Measurements from ENCODE around the gene PAM16. TPM values are rescaled to one million over a fixed set of nuclear protein-coding genes. Genes with fewer than 3 reads are reported as not detected.

The PAM16 gene
- total RNA-seq (2011; cell fraction: chromatin; rRNA removed; ENCODE audit: low replicate concordance): 70.0 and 135 TPM in 2 replicates
- total RNA-seq (2011; cell fraction: nucleolus; rRNA removed): 74.5 and 92.1 TPM in 2 replicates
- total RNA-seq (2011; cell fraction: nucleoplasm; rRNA removed): 76.8 and 107 TPM in 2 replicates
- total RNA-seq (2014; rRNA removed) (173 and 213 TPM in 2 replicates), total RNA-seq (2014; rRNA removed; fragmentation: Illumina TruSeq; extraction: Trizol) (32.6 and 38.7 TPM in 2 replicates), total RNA-seq (2015; rRNA removed; fragmentation: Illumina TruSeq; extraction: Trizol) (48.4 and 56.1 TPM in 2 replicates), total RNA-seq (2021) (123 and 150 TPM in 2 replicates), polyA plus RNA-seq (2011; rRNA removed) (79.3 and 88.9 TPM in 2 replicates), polyA plus RNA-seq (2014; fragmentation: Illumina TruSeq; extraction: Trizol) (49.0 and 66.3 TPM in 2 replicates), polyA plus RNA-seq (2014; fragmentation: Nextera tagmentation; extraction: Ambion mirVana) (10 to 100 TPM; 41.5 to 81.1 TPM), polyA plus RNA-seq (2014; rRNA removed) (243 and 273 TPM in 2 replicates), polyA minus RNA-seq (2011; rRNA and poly(A)+ RNA removed) (10.6 and 11.8 TPM in 2 replicates), Bru-seq, nascent RNA (percentile 53 among the genes with signal in this experiment), BruChase-seq, experiment 1, labeled RNA remaining after a 2-hour chase (percentile 52 among the genes with signal in this experiment), BruChase-seq, experiment 2, labeled RNA remaining after a 6-hour chase (percentile 54 among the genes with signal in this experiment)
- polyA plus RNA-seq (2011; cell fraction: cytosol; rRNA removed): 175 and 283 TPM in 2 replicates
- 85.0 and 101 TPM in 2 replicates for polyA plus RNA-seq (2011; cell fraction: nucleus; rRNA removed)
- polyA plus RNA-seq (2012): 96.6 and 100 TPM in 2 replicates
- 19.8 and 22.7 TPM in 2 replicates for polyA minus RNA-seq (2011; cell fraction: cytosol; rRNA and poly(A)+ RNA removed)
- polyA minus RNA-seq (2011; cell fraction: nucleus; rRNA and poly(A)+ RNA removed): 10.8 and 13.7 TPM in 2 replicates
- long read RNA-seq, experiment 1, transcript PAM16-201 (5 exons, 587 nt): major isoform, 67 of 122 reads
- long read RNA-seq, experiment 1, transcript PAM16-202 (4 exons, 353 nt): minor isoform, 5 of 122 reads
- long read RNA-seq, experiment 1, transcript PAM16-209 (5 exons, 650 nt): minor isoform, 7 of 122 reads
- long read RNA-seq, experiment 1, partial matches to known transcripts: 21 of 122 reads
- long read RNA-seq, experiment 1, other reads (novel, unspliced or antisense): 15 of 122 reads
- long read RNA-seq, experiment 2, transcript PAM16-201 (5 exons, 587 nt): major isoform, 66 of 89 reads
- long read RNA-seq, experiment 2, transcript PAM16-209 (5 exons, 650 nt): minor isoform, 6 of 89 reads
- long read RNA-seq, experiment 2, partial matches to known transcripts: 2 of 89 reads
- long read RNA-seq, experiment 2, other reads (novel, unspliced or antisense): 7 of 89 reads
- long read RNA-seq, experiment 3, transcript PAM16-209 (5 exons, 650 nt): minor isoform, 11 of 99 reads
- long read RNA-seq, experiment 3, transcript PAM16-201 (5 exons, 587 nt): major isoform, 71 of 99 reads
- long read RNA-seq, experiment 3, transcript PAM16-202 (4 exons, 353 nt): minor isoform, 6 of 99 reads
- long read RNA-seq, experiment 3, partial matches to known transcripts: 0 of 99 reads
- long read RNA-seq, experiment 3, other reads (novel, unspliced or antisense): 9 of 99 reads

DNA sequence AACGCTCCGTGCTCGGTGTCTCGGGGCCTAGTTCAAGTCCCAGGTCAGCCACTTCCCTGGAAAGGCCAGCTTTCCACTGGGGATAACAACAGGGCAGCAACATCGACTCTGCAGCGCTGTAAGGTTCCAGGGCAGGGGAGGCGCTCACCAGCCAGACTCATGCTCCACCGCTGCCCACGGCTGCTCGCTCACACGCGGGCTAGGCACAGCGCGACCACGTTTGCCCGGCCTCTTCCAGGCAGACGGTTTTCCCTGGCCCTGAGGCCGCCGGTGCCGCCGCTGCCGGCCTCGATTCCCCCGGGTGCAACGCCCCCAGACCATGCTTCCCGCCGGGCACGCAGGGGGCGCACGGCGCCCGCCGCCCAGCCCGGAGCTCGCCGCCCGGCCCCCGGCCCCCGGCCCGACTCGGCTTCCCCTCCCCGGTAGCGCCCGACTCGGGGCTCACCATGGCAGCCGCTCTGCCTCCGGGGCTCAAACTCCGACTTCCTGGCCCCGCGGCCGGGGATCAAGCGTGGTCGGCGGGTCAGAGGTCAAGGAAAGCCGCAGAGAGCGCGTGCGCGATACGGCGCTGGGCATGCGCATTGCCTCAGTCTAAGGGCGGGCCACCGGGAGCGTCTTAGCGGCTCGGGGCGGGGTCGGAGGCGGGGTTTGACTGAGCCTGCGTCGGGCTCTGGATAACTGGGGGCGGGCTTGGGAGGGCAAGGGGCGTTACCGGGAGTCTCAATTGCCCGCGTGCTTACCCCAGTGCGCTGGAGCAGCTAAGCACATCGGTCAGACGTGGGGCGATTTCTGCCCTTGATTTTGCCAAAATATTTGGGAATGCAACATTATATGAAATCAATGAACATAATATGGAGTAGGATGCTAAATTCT lies at the start of gene PAM16:
TSS of gene PAM16 (minus strand) at position 535 of the 873 bp plus-strand sequence. CDS start at position 448, 87 bp downstream.
- H3K27me3 ChIP-seq (ENCODE audit: control insufficient read depth in 2 of 2, insufficient read depth in 2 of 2, low read length in 2 of 2): no peaks in the 10 kb centered on the region
- intact Hi-C loops (cut with micrococcal nuclease): no loop called here
- H3K79me2 ChIP-seq (ENCODE audit: control insufficient read depth, insufficient read depth, low read length): peaks cover 51% of the 10 kb centered on the region
- H3K9me1 ChIP-seq (ENCODE audit: control insufficient read depth, insufficient read depth, low read length): no peaks in the 10 kb centered on the region
- CTCF ChIA-PET (ENCODE audit: low intra/inter-chr PET ratio): interaction anchor here (0.6 kb wide), 1 partner anchor 39 kb away, joined by 3 read pairs; no protein-coding TSS in a partner anchor
- FAIRE-seq (peak; percentile 90), DNase-seq (ENCODE audit: extremely low read depth in 1 of 4, low spot score in 3 of 4) (peak; percentile 93 to 98 (median 95)), ATAC-seq (peak; percentile 93)
- peak within 1 kb of the TSS; percentile 84 for H2AFZ ChIP-seq (ENCODE audit: low read depth, low read length)
- peak within 1 kb of the TSS; percentile 97 for H3K27ac ChIP-seq (ENCODE audit: extremely low read depth, low read depth, low read length)
- BruUV-seq (replicated peaks): TSS peak; percentile 52
- H3K4me2 ChIP-seq (ENCODE audit: insufficient read depth, low read length): peak within 1 kb of the TSS; percentile 100
- peak within 1 kb of the TSS; percentile 97 for H3K4me3 ChIP-seq
- under 1% methylated on average over 64 of the region's 81 CpGs for WGBS (ENCODE audit: insufficient coverage, low coverage, missing lambda C conversion rate)
- H3K4me1 ChIP-seq (replicated peaks in 1 of 2; ENCODE audit: control insufficient read depth in 2 of 2, insufficient read depth in 2 of 2, low read length in 2 of 2): peaks cover 22 to 46% of the 10 kb centered on the region in 2 experiments; a peak in 4 of 5 replicates
- H3K9me3 ChIP-seq (replicated peaks; ENCODE audit: control insufficient read depth, insufficient read depth, low read depth, low read length): no peaks in the 10 kb centered on the region
- peaks cover 40% of the 10 kb centered on the region; the same call in 2 of the 3 replicates for H3K36me3 ChIP-seq (ENCODE audit: control insufficient read depth, insufficient read depth, low read length)
- POLR2A ChIA-PET: interaction anchor here (0.6 to 1.4 kb wide), 7 partner anchors 11 to 467 kb away, joined by 3 to 6 read pairs (median 3); partner anchors contain the start of gene VASN
- peaks cover 11% of the 10 kb centered on the region; the same call in 1 of the 2 replicates for H4K20me1 ChIP-seq (replicated peaks; ENCODE audit: control insufficient read depth, insufficient read depth, low read length)
- in situ Hi-C loops (cut with MboI): no loop called here
- peak within 1 kb of the TSS; percentile 98 to 100 for H3K9ac ChIP-seq (ENCODE audit: insufficient read depth in 1 of 2, low read depth in 2 of 2, low read length in 2 of 2)
- no peak for TF ChIP-seq SIRT6 (IDR thresholded peaks at IDR 0.05; ENCODE audit: low read depth, low read length)
- TF ChIP-seq U2AF2 (optimal IDR thresholded peaks at IDR 0.05; ENCODE audit: low read depth, low read length): no peak
- no peak for TF ChIP-seq CBX5 (IDR thresholded peaks at IDR 0.05; ENCODE audit: borderline replicate concordance, low read depth)
- no peak for TF ChIP-seq SETDB1 (IDR thresholded peaks at IDR 0.05; ENCODE audit: low read length)
- TF ChIP-seq PURB (CRISPR knock-in tag; IDR thresholded peaks at IDR 0.05; ENCODE audit: low read depth): no peak
- TF ChIP-seq ZBTB33 (CRISPR knock-in tag; IDR thresholded peaks at IDR 0.05): peak; percentile 47; the same call in 1 of the 2 replicates
- TF ChIP-seq JUND (IDR thresholded peaks at IDR 0.05; ENCODE audit: borderline replicate concordance, low read depth, low read length): 0 out of 2 replicates have a peak, but pooled peaks have one; percentile 17
- TF ChIP-seq JUND (tag; IDR thresholded peaks at IDR 0.05; ENCODE audit: borderline replicate concordance, low read depth, low read length): 0 out of 3 replicates have a peak, but pooled peaks have one; percentile 19

All from K562 (cell line).